Embryonic facial prominence (tissue), 1 donor: ENCODE measurements around the gene HOXC13.

Experiments used
- DNase-seq: peaks from one replicate; pipeline ENCODE4 v3.0.0-alpha.2; 2016; ENCODE audit errors: extremely low spot score

HOXC13 gene

GRCh38 chr12:53970451-53970850 lies 31.8 kb downstream of the HOXC13 start:
- no peak for DNase-seq

GRCh38 chr12:53971129-53971528 lies 32.5 kb downstream of the HOXC13 start:
- DNase-seq: no peak

- no peak for DNase-seq
Observed at GRCh38 chr12:53971686-53972085, 33.1 kb downstream of the HOXC13 start.

GRCh38 chr12:53972152-53972702 lies 33.6 kb downstream of the HOXC13 start:
- no peak for DNase-seq

- DNase-seq: no peak
Observed at GRCh38 chr12:53972722-53973235, 34.1 kb downstream of the HOXC13 start, which contains the start of gene HOXC11. Gene HOXC11, plus strand, starts transcription at chr12:53973126. Its CDS starts 116 bp downstream, at chr12:53973242.

GRCh38 chr12:53973236-53974042 lies 34.8 kb downstream of the HOXC13 start:
- no peak for DNase-seq

- no peak for DNase-seq
Observed at GRCh38 chr12:53974084-53975063, 35.7 kb downstream of the HOXC13 start, which contains the start of gene HOTAIR. Gene HOTAIR, minus strand, starts transcription at chr12:53974954.

GRCh38 chr12:53975064-53975471 lies 36.4 kb downstream of the HOXC13 start:
- no peak for DNase-seq

GRCh38 chr12:53975479-53976152 lies 37.0 kb downstream of the HOXC13 start:
- no peak for DNase-seq

- no peak for DNase-seq
Observed at GRCh38 chr12:53976172-53976822, 37.7 kb downstream of the HOXC13 start.

GRCh38 chr12:53976823-53977595 lies 38.4 kb downstream of the HOXC13 start:
- no peak for DNase-seq

- DNase-seq: no peak
Observed at GRCh38 chr12:53977596-53978445, 39.2 kb downstream of the HOXC13 start.

GRCh38 chr12:53978477-53979356 lies 40.1 kb downstream of the HOXC13 start:
- DNase-seq: no peak

- no peak for DNase-seq
Observed at GRCh38 chr12:53980104-53980801, 41.6 kb downstream of the HOXC13 start.

- no peak for DNase-seq
Observed at GRCh38 chr12:53980802-53981496, 42.3 kb downstream of the HOXC13 start.

GRCh38 chr12:53981634-53982565 lies 43.3 kb downstream of the HOXC13 start:
- no peak for DNase-seq
